ELR (cell line): ENCODE measurements around the gene TTLL8.

Source experiments
- DNase-seq: peaks from one replicate; pipeline ENCODE4 v3.0.0-alpha.2; 2015; ENCODE audit warnings: low read depth

Gene TTLL8

GRCh38 chr22:50082961-50083461 lies 24.9 kb upstream of the TTLL8 start:
- DNase-seq = no peak

- DNase-seq = no peak
These were observed 24.2 kb upstream of the TTLL8 start for GRCh38 chr22:50082197-50082715.

- DNase-seq = no peak
These were observed 23.5 kb upstream of the TTLL8 start for GRCh38 chr22:50081426-50082196.

GRCh38 chr22:50080077-50080465 lies 22.0 kb upstream of the TTLL8 start:
- DNase-seq = no peak

- DNase-seq = no peak
These were observed 20.7 kb upstream of the TTLL8 start for GRCh38 chr22:50078761-50079160.

- DNase-seq = no peak
These were observed 20.1 kb upstream of the TTLL8 start for GRCh38 chr22:50078246-50078645.

GRCh38 chr22:50076646-50077535 lies 18.8 kb upstream of the TTLL8 start:
- DNase-seq = no peak

GRCh38 chr22:50074551-50075530 lies 16.7 kb upstream of the TTLL8 start:
- DNase-seq = no peak

- DNase-seq = peak; percentile 21
These were observed 16.0 kb upstream of the TTLL8 start for GRCh38 chr22:50074056-50074455.

GRCh38 chr22:50072714-50073538 lies 14.8 kb upstream of the TTLL8 start:
- DNase-seq = no peak

GRCh38 chr22:50072167-50072555 lies 14.1 kb upstream of the TTLL8 start:
- DNase-seq = no peak

- DNase-seq = peak; percentile 80
These were observed 13.5 kb upstream of the TTLL8 start for GRCh38 chr22:50071432-50072166.

- no peak for DNase-seq
These were observed 12.3 kb upstream of the TTLL8 start for GRCh38 chr22:50070366-50070765.

GRCh38 chr22:50068096-50068495 lies 10.0 kb upstream of the TTLL8 start:
- DNase-seq = no peak

- peak; percentile 22 for DNase-seq
These were observed 9.1 kb upstream of the TTLL8 start for GRCh38 chr22:50067244-50067643.

- DNase-seq = no peak
These were observed 6.4 kb upstream of the TTLL8 start for GRCh38 chr22:50064453-50064852.

GRCh38 chr22:50063589-50064393 lies 5.7 kb upstream of the TTLL8 start:
- no peak for DNase-seq

GRCh38 chr22:50062509-50063135 lies 4.5 kb upstream of the TTLL8 start:
- no peak for DNase-seq
